K562 (cell line): ENCODE measurements around the gene DMP1. TPM values are rescaled to one million over a fixed set of nuclear protein-coding genes. Genes with fewer than 3 reads are reported as not detected.
A peak's percentile ranks its signal among the peaks of the same experiment; 100 is the strongest.

Source experiments
- ATAC-seq: fragments of 200-7000 bp; cut with Tn5 transposase; 3 replicates; pipeline ENCODE4 v1.9.1; 2020; ENCODE audit warnings: moderate library complexity
- BruUV-seq: library from RNA; stranded (reverse); fragments of 400-500 nt; replicated peaks from 2 replicates; lab custom pipeline; 2021; lab: Mats Ljungman, UMichigan
- CTCF ChIA-PET: fragments of 300-600 bp; formaldehyde crosslinking; extraction: SDS; loops from one replicate; lab custom pipeline; 2021; ENCODE audit warnings: low intra/inter-chr PET ratio; lab: Yijun Ruan, JAX
- POLR2A ChIA-PET: fragments of 300-600, 350-650 bp; sonication (Branson Sonifier 250); formaldehyde crosslinking; extraction: SDS; loops from one replicate; lab custom pipeline; 2021; ENCODE audit warnings: antibody characterized with exemption, inconsistent platforms; lab: Yijun Ruan, JAX
- DNase-seq, 4 experiments: peaks; one replicate each; pipeline versions ENCODE4 v3.0.0 to v3.0.0-alpha.2; 2011 to 2018; ENCODE audit warnings: low spot score in 3 of 4, mixed read lengths in 3 of 4; ENCODE audit errors: extremely low read depth in 1 of 4
- FAIRE-seq: peaks from 2 replicates; lab custom pipeline; 2011; peaks lifted over from hg19 to GRCh38; lab: Jason Lieb, UNC
- H2AFZ ChIP-seq: 2 replicates; pipeline ENCODE4 v1.6.0; 2011; ENCODE audit warnings: low read depth, low read length, control low read depth, inconsistent platforms
- H3K27ac ChIP-seq: fragments of 200-600 bp; 3 replicates; pipeline ENCODE4 v1.8.0; 2011; ENCODE audit warnings: low read depth, mild to moderate bottlenecking, control low read depth, inconsistent platforms, low read length, moderate library complexity, mixed read lengths; ENCODE audit errors: extremely low read depth
- H3K27me3 ChIP-seq, 2 experiments: fragments of 300-600 bp in 1 of 2; 2 replicates in 1 of 2; 3 replicates in 1 of 2; pipeline versions ENCODE4 v1.6.0 to v1.8.0; 2011; ENCODE audit warnings: inconsistent platforms in 2 of 2, low read length in 2 of 2, mild to moderate bottlenecking in 1 of 2, mixed read lengths in 1 of 2, moderate library complexity in 1 of 2; ENCODE audit not compliant: control insufficient read depth in 2 of 2, insufficient read depth in 2 of 2
- H3K36me3 ChIP-seq: fragments of 300-600 bp; 3 replicates; pipeline ENCODE4 v1.8.0; 2011; ENCODE audit warnings: mild to moderate bottlenecking, low read length, inconsistent platforms; ENCODE audit not compliant: control insufficient read depth, insufficient read depth
- H3K4me1 ChIP-seq, 2 experiments: fragments of 200-600 bp in 1 of 2; replicated peaks in 1 of 2; 2 replicates in 1 of 2; 3 replicates in 1 of 2; pipeline versions ENCODE4 v1.5.1 to v1.8.0; 2011; ENCODE audit warnings: inconsistent platforms in 2 of 2, low read length in 2 of 2, mild to moderate bottlenecking in 1 of 2, mixed read lengths in 1 of 2, moderate library complexity in 1 of 2; ENCODE audit not compliant: control insufficient read depth in 2 of 2, insufficient read depth in 2 of 2
- H3K4me2 ChIP-seq: 2 replicates; pipeline ENCODE4 v1.6.1; 2011; ENCODE audit warnings: low read length, control low read depth, inconsistent platforms, mixed read lengths; ENCODE audit not compliant: insufficient read depth
- H3K4me3 ChIP-seq: fragments of 200-600 bp; sonication (generic), shearing (Covaris generic); 2 replicates; pipeline ENCODE4 v1.5.1; 2016; ENCODE audit warnings: control low read depth, inconsistent platforms
- H3K79me2 ChIP-seq: fragments of 200-600 bp; 3 replicates; pipeline ENCODE4 v1.8.0; 2011; ENCODE audit warnings: low read length, inconsistent platforms; ENCODE audit not compliant: control insufficient read depth, insufficient read depth
- H3K9ac ChIP-seq, 2 experiments: 2 replicates each; pipeline versions ENCODE4 v1.6.0 to v1.6.1; 2011; ENCODE audit warnings: low read depth in 2 of 2, low read length in 2 of 2, control low read depth in 1 of 2, inconsistent platforms in 1 of 2, mild to moderate bottlenecking in 1 of 2, mixed read lengths in 1 of 2; ENCODE audit not compliant: insufficient read depth in 1 of 2
- H3K9me1 ChIP-seq: one replicate; pipeline ENCODE4 v1.6.0; 2011; ENCODE audit warnings: inconsistent platforms, mild to moderate bottlenecking, low read length, moderate library complexity; ENCODE audit not compliant: control insufficient read depth, insufficient read depth
- H3K9me3 ChIP-seq: replicated peaks from 2 replicates; pipeline ENCODE4 v1.5.1; 2011; ENCODE audit warnings: low read depth, low read length, inconsistent platforms; ENCODE audit not compliant: control insufficient read depth, insufficient read depth
- H4K20me1 ChIP-seq: replicated peaks from 2 replicates; pipeline ENCODE4 v1.6.1; 2011; ENCODE audit warnings: low read length, inconsistent platforms, mixed read lengths; ENCODE audit not compliant: control insufficient read depth, insufficient read depth
- ASH1L ChIP-seq: fragments of 450-650 bp; IDR thresholded peaks from 2 replicates; pipeline ENCODE4 v1.6.1; 2018; ENCODE audit warnings: borderline replicate concordance, mild to moderate bottlenecking, low read depth; ENCODE audit not compliant: partially characterized antibody
- BRF1 ChIP-seq: IDR thresholded peaks from 3 replicates; pipeline ENCODE4 v1.6.1; 2011; ENCODE audit warnings: borderline replicate concordance, mild to moderate bottlenecking; ENCODE audit not compliant: insufficient read length; ENCODE audit errors: extremely low read depth
- CBX3 ChIP-seq, 2 experiments: IDR thresholded peaks; 1 replicate in 1 of 2; 2 replicates in 1 of 2; pipeline ENCODE4 v1.6.1; 2012; ENCODE audit warnings: inconsistent platforms in 2 of 2, low read length in 2 of 2, borderline replicate concordance in 1 of 2, control low read depth in 1 of 2
- DEAF1 ChIP-seq: fragments of 450-650 bp; formaldehyde crosslinking; IDR thresholded peaks from 2 replicates; pipeline ENCODE4 v1.4.0; 2020; ENCODE audit warnings: mild to moderate bottlenecking, moderate library complexity
- DPF2 ChIP-seq: fragments of 450-650 bp; IDR thresholded peaks from 2 replicates; pipeline ENCODE4 v1.6.1; 2016
- FOXM1 ChIP-seq, 2 experiments: fragments of 450-650 bp in 1 of 2; sonication (generic) in 1 of 2; formaldehyde crosslinking in 1 of 2; IDR thresholded peaks; 2 replicates each; pipeline versions ENCODE4 v1.6.1 to v1.9.0; 2017 to 2022; ENCODE audit warnings: low read depth in 2 of 2, mild to moderate bottlenecking in 2 of 2, missing genetic modification reagents in 1 of 2, moderate library complexity in 1 of 2
- MED1 ChIP-seq: sonication (generic); formaldehyde crosslinking; IDR thresholded peaks from 2 replicates; pipeline ENCODE4 v1.8.1; 2023; ENCODE audit warnings: missing genetic modification reagents, borderline replicate concordance
- PHB ChIP-seq: fragments of 250-450 bp; sonication (Bioruptor Pico); IDR thresholded peaks from 2 replicates; pipeline ENCODE4 v1.5.0; 2021
- POU5F1 ChIP-seq: fragments of 150-350 bp; IDR thresholded peaks from 2 replicates; pipeline ENCODE4 v1.6.1; 2014; ENCODE audit warnings: borderline replicate concordance, low read length, low read depth, mild to moderate bottlenecking; ENCODE audit not compliant: partially characterized antibody
- SMC3 ChIP-seq: conservative IDR thresholded peaks from 2 replicates; pipeline ENCODE4 v1.6.1; 2011; ENCODE audit warnings: low read depth, low read length, improper control_type of control experiment; ENCODE audit not compliant: insufficient read depth
- WGBS: fragments of 100-300 bp; shearing (Covaris generic); methylation state at CpG from one replicate; pipeline ENCODE4 v1.1.6; 2016; ENCODE audit warnings: low coverage, mixed read lengths; ENCODE audit not compliant: insufficient coverage; ENCODE audit errors: missing lambda C conversion rate; 5-methylcytosine and 5-hydroxymethylcytosine counted together
- in situ Hi-C: fragments of 300-500 bp; cut with MboI; formaldehyde crosslinking; loops from 4 replicates; pipeline ENCODE4 v1.15.0; 2018; ENCODE audit warnings: inconsistent platforms, mixed read lengths
- intact Hi-C: fragments of 100-400 bp; cut with micrococcal nuclease; formaldehyde crosslinking; loops from 2 replicates; pipeline ENCODE4 v1.14.2; 2022
- polyA plus RNA-seq, 8 experiments: library from polyadenylated mRNA; depleted of rRNA in 4 of 8; stranded (reverse) in 5 of 8; unstranded in 3 of 8; fragments of >200 nt; fragmentation: Nextera tagmentation in 2 of 8; fragmentation: Illumina TruSeq in 1 of 8; extraction: Ambion mirVana in 2 of 8; extraction: Trizol in 1 of 8; gene quantifications; 2 replicates each; pipeline versions ENCODE4 v1.2.1 to v1.2.3, GENCODE V29; 2011 to 2014; ENCODE audit warnings: inconsistent platforms in 1 of 8, missing spikeins in 1 of 8
- total RNA-seq, 7 experiments: library from RNA; depleted of rRNA in 6 of 7; stranded (reverse); fragments of >200 nt in 6 of 7; fragmentation: Illumina TruSeq in 2 of 7; extraction: Trizol in 2 of 7; gene quantifications; 2 replicates each; pipeline versions ENCODE4 v1.2.1 to v1.2.3, GENCODE V29; 2011 to 2021; ENCODE audit warnings: low replicate concordance in 1 of 7

The DMP1 gene
- total and polyA plus RNA-seq, 9 of the 15 experiments (the other 6 are each of a cell fraction or from before 2014, with no cell fraction given) = not detected

- ATAC-seq = peak; percentile 77
- Histone ChIP-seq H3K4me3 (no peak overlapping the region), H4K20me1 (no peaks in the 10 kb centered on the region), H3K36me3 (no peaks in the 10 kb centered on the region), H3K9me3 (no peaks in the 10 kb centered on the region), H3K4me1 (no peaks in the 10 kb centered on the region), H3K9me1 (no peaks in the 10 kb centered on the region), H3K79me2 (no peaks in the 10 kb centered on the region), H3K27ac (no peak overlapping the region), H3K4me2 (no peak overlapping the region), H3K27me3 (no peaks in the 10 kb centered on the region; a peak in 1 of 5 replicates), H2AFZ (no peak overlapping the region), H3K9ac (no peak overlapping the region)
- intact Hi-C loops = loop anchor here (1.0 to 5.0 kb wide), 3 partner anchors 160 to 533 kb away; no protein-coding TSS in a partner anchor
- POLR2A ChIA-PET = no interaction called here
- CTCF ChIA-PET = interaction anchor here (0.7 to 2.8 kb wide), 5 partner anchors 159 to 785 kb away, joined by 3 to 27 read pairs (median 6); no protein-coding TSS in a partner anchor
- BruUV-seq = no TSS peak
- FAIRE-seq = peak; percentile 75
- in situ Hi-C loops = loop anchor here (5.0 to 10.0 kb wide), 2 partner anchors 163 to 535 kb away; no protein-coding TSS in a partner anchor
- 19% methylated on average over 11 of the region's 11 CpGs for WGBS
- DNase-seq = peak; percentile 42 to 67 (median 58)
- TF ChIP-seq PHB (CRISPR knock-in tag) (no peak), BRF1 (no peak), FOXM1 (IDR thresholded peaks at IDR 0.05; ENCODE audit: low read depth) (no peak), FOXM1 (CRISPR knock-in tag; IDR thresholded peaks at IDR 0.05; ENCODE audit: low read depth) (no peak), POU5F1 (no peak), DEAF1 (CRISPR knock-in tag) (peak; percentile 71), ASH1L (no peak), DPF2 (no peak), MED1 (CRISPR knock-in tag) (no peak), SMC3 (peak; percentile 63; the same call in 1 of the 2 replicates), CBX3 (IDR thresholded peaks at IDR 0.05; ENCODE audit: borderline replicate concordance in 1 of 2, low read length in 2 of 2) (no peak)
These were observed 29.5 kb downstream of the DMP1 start for GRCh38 chr4:87679449-87680169.
